ENCODE results near the gene PTCH1.

DNA sequence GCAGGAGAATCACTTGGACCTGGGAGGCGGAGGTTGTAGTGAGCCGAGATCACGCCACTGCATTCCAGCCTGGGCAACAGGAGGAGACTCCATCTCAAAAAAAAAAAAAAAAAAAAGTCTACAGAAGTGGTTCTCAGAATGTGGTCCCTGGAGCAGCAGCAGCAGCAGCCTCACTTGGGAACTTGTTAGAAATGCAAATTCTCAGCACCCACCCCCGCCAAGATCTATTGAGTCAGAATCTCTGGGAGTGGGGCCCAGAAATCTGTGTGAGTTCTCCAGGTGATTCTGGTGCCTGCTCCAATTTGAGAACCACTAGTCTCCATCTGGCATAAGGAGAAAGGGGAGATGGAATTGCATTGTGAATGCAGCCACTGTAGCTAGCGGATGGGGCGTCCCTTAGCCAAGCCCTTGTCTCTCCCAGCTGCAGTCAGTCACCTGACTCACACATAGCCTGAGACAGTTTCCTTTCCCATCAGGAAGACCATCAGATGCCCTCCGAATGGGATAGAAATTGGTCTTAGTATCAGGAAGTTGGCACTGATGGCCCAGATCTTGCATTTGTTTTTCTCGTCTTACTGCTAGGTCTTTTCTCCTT, 12.2 kb upstream of the PTCH1 start:
- TF ChIP-seq, protein P1, sequence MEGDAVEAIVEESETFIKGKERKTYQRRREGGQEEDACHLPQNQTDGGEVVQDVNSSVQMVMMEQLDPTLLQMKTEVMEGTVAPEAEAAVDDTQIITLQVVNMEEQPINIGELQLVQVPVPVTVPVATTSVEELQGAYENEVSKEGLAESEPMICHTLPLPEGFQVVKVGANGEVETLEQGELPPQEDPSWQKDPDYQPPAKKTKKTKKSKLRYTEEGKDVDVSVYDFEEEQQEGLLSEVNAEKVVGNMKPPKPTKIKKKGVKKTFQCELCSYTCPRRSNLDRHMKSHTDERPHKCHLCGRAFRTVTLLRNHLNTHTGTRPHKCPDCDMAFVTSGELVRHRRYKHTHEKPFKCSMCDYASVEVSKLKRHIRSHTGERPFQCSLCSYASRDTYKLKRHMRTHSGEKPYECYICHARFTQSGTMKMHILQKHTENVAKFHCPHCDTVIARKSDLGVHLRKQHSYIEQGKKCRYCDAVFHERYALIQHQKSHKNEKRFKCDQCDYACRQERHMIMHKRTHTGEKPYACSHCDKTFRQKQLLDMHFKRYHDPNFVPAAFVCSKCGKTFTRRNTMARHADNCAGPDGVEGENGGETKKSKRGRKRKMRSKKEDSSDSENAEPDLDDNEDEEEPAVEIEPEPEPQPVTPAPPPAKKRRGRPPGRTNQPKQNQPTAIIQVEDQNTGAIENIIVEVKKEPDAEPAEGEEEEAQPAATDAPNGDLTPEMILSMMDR (IDR thresholded peaks at IDR 0.05 in 4 of 5, conservative IDR thresholded peaks at IDR 0.05 in 1 of 5) = no peak
- TF ChIP-seq POLR2A (IDR thresholded peaks at IDR 0.05) = no peak
